GM20000 (cell line): ENCODE measurements around the gene FLAD1.

ENCODE experiments used
- DNase-seq: peaks from one replicate; pipeline ENCODE4 v3.0.0; 2012; ENCODE audit warnings: low spot score
- TF ChIP-seq, protein P1 (sequence below): IDR thresholded peaks from 2 replicates; pipeline ENCODE4 v1.5.1; 2012; ENCODE audit warnings: mild to moderate bottlenecking, control low read depth; ENCODE audit errors: extremely low read depth, missing control alignments

Gene FLAD1

DNA sequence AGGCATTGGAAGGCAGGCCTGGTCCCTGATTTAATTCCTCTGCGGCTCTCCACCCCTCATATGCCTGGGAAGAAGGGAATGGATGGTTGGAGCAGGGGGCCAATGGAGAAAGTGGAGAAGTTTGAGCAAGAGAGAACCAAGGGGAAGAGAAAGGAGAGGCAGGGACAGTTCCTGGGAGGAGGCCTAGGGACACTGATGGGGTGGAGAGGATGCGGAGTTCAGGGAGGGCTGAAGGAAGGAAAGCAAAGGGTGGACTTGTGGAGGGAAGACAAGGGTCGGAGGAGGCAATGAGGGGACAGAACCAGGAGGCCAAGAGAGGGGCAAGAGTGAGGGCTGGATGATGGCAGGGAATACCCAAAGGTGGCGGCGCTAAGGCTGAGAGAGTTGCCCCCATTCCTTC, 26.6 kb downstream of the FLAD1 start:
- TF ChIP-seq, protein P1, sequence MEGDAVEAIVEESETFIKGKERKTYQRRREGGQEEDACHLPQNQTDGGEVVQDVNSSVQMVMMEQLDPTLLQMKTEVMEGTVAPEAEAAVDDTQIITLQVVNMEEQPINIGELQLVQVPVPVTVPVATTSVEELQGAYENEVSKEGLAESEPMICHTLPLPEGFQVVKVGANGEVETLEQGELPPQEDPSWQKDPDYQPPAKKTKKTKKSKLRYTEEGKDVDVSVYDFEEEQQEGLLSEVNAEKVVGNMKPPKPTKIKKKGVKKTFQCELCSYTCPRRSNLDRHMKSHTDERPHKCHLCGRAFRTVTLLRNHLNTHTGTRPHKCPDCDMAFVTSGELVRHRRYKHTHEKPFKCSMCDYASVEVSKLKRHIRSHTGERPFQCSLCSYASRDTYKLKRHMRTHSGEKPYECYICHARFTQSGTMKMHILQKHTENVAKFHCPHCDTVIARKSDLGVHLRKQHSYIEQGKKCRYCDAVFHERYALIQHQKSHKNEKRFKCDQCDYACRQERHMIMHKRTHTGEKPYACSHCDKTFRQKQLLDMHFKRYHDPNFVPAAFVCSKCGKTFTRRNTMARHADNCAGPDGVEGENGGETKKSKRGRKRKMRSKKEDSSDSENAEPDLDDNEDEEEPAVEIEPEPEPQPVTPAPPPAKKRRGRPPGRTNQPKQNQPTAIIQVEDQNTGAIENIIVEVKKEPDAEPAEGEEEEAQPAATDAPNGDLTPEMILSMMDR: no peak
- DNase-seq: no peak

DNA sequence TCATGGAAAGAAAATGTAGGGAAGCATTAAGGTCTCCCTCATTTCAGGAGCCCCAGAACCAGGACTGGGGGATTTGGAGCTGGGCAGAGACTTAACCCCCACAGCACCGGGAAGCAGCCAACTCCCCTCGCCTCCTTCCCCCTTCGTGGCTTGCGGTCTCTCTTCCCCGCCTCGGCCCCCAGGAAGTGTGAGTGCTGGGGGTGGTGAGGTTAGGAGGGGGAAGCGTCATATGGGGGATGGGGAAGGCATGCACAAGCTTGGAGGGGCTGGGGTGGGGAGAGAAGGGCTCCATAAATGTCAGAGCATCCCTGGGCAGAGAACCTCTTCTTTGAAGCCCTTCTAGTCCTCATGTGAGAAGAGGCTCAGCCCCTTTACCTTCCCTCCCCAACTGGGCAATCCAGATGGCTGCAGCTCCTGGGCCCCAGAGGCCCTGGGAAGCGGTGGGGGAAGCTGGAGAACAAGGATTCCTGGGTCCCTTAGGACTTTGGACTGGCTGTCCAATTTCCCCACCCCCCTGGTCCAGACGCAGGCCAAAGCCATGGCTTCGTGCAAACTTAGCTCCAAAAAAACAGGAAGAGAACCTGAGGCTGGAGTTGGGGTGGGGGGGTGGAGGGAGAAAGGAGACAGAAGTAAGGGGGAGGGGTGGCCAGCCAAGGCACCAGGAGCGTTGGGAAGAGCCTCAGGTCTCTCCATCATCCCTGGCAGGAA, 27.2 kb downstream of the FLAD1 start:
- DNase-seq: no peak

DNA sequence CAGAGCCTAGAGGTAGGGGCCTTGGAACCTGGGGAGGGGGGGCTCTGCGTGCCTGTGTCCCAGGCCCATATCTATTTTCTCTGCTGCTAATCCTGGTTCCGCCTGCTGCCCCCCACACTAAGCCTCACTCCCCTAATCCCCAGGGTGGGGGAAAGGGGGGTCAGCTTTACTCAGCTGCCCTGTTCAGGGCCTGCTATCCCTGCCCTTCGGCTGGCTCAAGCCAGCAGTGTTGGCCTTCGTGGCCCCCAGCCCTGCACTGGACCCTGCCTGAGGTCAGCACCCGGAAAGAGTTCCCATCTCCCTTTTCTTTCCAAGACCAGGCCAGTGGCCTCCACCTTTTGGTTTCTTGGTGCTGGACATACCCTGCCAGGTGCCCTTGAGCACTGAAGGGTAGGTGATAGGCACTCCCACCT, 27.9 kb downstream of the FLAD1 start:
- DNase-seq: no peak
- TF ChIP-seq, protein P1: no peak

More for the DNA sequence above, 27.2 kb downstream of the FLAD1 start:
- TF ChIP-seq, protein P1: no peak

DNA sequence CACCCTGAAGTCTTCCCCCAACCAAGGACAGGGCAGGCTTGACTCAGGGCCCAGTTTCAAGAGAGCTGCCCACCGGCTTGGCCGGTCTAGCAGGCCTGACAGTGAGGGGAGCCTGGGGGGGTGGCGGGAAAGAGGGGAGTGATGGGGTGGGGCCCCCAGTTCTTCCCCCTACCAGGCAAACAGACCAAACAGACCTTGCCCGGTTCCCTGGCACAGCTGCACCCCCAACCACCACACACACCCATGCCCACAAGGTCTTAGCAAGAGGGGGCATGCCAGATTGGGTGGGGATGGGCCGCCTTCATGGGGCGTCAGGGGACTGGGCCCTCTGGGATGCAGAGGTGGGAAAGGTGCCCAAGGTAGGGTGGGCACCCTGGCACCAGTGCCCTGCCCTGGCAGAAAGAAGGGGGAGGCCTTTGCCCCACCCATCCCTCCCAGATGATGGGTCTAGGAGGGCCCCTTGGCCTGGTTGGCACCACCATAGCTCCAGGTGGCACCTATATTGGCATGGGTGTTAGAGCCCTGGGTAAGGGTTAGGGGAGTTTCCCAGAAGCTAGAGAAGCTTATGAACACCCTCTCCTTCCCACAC, 28.4 kb downstream of the FLAD1 start:
- TF ChIP-seq, protein P1: no peak
- DNase-seq: no peak

DNA sequence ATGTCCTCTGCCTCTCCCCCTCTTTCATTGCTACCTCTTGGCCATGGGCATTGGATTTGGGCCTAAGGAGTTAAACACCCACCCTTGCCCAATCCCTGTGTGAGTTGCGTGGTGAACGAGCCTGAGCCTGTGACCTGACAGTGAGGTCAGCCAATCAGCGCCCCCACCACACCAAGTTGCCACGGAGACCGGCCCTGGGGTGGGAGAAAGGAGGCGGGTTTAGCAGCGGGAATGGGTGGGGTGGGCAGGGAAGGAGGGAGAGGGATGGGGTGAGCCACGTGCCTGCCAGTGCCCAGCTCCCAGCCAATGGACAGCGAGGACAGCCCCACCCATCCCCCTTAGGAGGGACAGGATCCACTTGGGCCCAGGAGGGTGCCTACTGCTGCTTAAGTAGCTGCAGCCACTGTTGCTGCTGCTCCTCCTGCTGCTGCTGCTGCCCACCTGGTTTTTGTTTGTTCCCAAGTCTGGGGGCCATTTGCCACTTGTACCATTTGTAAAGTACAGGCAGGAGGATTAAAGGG, 28.9 kb downstream of the FLAD1 start:
- no peak for DNase-seq
- TF ChIP-seq, protein P1: no peak

DNA sequence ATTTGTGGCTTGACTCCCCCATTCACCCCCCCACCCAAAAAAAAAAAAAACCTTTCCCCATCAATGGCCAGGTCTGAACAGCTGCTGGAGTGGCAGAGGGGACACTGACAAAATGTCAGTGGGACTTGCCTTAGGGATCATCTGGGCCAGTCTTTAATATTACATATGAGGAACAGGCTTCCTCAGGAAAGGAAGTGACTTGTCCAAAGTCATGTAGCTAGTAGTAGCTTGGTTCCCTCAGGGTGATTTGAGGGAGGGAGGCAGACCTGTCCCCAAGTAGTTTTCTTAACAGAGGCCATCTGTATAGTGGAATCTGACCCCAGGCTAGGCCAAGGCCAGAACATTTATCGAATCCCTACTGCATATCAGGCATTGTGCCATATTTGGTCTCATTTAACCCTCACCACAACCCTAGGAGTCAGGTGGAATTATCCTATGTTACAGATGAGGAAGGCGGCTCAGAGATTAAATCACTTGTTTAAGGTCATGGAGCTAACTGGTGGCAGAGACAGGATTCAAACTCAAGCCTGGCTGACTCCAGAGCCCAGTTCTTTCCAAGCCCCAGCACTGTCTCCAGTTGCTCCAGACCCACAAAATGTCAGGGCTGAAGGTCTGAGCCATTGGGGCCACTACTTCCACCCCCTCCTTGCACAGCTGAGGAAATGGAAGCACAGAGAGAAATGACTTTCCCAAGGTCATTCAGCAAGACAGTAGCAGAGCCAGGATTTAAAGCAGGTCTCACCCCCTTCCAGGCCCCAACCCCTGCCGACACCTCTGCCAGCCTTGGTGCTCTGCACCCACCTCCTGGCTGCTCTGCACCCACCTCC, 29.8 kb downstream of the FLAD1 start:
- TF ChIP-seq, protein P1: no peak
- no peak for DNase-seq

DNA sequence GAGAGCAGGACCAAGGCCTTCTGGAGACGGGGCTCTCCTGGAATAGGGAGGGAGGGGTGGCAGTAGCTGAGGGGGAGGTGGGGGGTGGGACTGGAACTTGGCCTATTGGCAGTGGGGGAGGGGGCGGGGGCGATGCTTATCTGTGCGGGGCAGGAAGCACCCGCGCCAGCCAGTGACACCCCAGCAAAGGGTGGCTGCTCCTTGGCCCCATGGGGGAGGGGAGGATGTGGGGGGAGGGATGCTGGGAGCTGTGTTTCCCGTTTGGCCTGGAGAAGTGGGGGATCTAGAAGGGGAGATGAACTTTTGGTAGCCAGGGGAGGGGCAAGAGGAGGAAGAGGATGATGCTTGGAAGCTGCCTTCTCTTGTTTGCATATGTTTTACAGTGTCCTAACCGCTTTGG, 30.5 kb downstream of the FLAD1 start:
- TF ChIP-seq, protein P1: no peak

More for the DNA sequence above, 30.5 kb downstream of the FLAD1 start:
- no peak for DNase-seq
